Measurements from ENCODE around the gene ATAD3C.

GRCh38 chr1:1490633-1491230, 41.2 kb downstream of the ATAD3C start:
- TF ChIP-seq, protein P1, sequence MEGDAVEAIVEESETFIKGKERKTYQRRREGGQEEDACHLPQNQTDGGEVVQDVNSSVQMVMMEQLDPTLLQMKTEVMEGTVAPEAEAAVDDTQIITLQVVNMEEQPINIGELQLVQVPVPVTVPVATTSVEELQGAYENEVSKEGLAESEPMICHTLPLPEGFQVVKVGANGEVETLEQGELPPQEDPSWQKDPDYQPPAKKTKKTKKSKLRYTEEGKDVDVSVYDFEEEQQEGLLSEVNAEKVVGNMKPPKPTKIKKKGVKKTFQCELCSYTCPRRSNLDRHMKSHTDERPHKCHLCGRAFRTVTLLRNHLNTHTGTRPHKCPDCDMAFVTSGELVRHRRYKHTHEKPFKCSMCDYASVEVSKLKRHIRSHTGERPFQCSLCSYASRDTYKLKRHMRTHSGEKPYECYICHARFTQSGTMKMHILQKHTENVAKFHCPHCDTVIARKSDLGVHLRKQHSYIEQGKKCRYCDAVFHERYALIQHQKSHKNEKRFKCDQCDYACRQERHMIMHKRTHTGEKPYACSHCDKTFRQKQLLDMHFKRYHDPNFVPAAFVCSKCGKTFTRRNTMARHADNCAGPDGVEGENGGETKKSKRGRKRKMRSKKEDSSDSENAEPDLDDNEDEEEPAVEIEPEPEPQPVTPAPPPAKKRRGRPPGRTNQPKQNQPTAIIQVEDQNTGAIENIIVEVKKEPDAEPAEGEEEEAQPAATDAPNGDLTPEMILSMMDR (IDR thresholded peaks at IDR 0.05): no peak
- TF ChIP-seq EP300 (IDR thresholded peaks at IDR 0.05): no peak
- TF ChIP-seq POLR2A (IDR thresholded peaks at IDR 0.05): no peak

Data from gastroesophageal sphincter (tissue), 3 donors.